Esophagus muscularis mucosa (tissue), 3 donors: ENCODE results near the gene NR2F1-AS1.

ENCODE experiments used
- CTCF ChIP-seq, 3 experiments: fragments of 200-600 bp in 2 of 3; fragments of 450-650 bp in 1 of 3; sonication (generic) in 2 of 3; IDR thresholded peaks; one replicate each; pipeline ENCODE4 v1.5.1; 2017 to 2019; ENCODE audit warnings: antibody characterized with exemption in 3 of 3, mild to moderate bottlenecking in 2 of 3, moderate library complexity in 1 of 3
- POLR2A ChIP-seq: fragments of 450-650 bp; IDR thresholded peaks from one replicate; pipeline ENCODE4 v1.6.1; 2017; ENCODE audit warnings: antibody characterized with exemption, moderate library complexity, mild to moderate bottlenecking, low read depth

GRCh38 chr5:93557021-93557604 is 23.9 kb downstream of the NR2F1-AS1 start:
- no peak for TF ChIP-seq CTCF (IDR thresholded peaks at IDR 0.05)
- TF ChIP-seq POLR2A, result no peak
